ENCODE data around the gene HOXB2. TPM values are rescaled to one million over a fixed set of nuclear protein-coding genes. Genes with fewer than 3 reads are reported as not detected.
A peak's percentile ranks its signal among the peaks of the same experiment; 100 is the strongest.

The HOXB2 gene
- total and polyA plus RNA-seq, 2 experiments from 2014 or later = not detected

DNA sequence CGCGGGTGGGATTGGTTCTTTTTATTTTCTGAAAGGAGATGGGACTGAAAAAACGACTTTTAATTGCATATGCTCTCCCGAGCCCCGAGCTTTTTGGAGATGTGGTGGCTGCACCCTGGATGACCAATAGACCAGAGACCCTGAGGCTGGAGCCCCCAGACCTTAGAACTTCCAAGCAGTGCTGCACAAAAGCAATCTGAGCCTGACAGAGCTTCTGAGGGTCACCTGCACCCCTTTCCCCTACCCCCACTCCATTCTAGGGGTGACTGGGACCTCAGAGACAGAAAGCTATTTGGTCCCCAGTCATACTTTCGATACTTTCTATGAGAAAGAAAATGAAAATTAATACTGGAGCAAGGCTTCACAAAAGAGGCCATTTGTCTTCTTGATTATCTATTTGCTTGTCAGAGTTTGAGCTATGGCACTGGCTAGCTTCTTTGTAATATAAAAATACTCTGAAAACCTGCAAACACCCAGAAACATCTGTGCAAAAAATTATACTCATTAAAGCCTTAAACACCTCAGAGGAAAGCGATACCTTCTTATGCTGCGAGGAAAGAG, 29.7 kb upstream of the HOXB2 start (continued):
- TF ChIP-seq NANOG (IDR thresholded peaks at IDR 0.05; ENCODE audit: borderline replicate concordance) (no peak), EZH2phosphoT487 (IDR thresholded peaks at IDR 0.05; ENCODE audit: unreplicated experiment) (no peak), EZH2 (IDR thresholded peaks at IDR 0.05; ENCODE audit: low read depth, unreplicated experiment) (no peak), JUNB (IDR thresholded peaks at IDR 0.05; ENCODE audit: unreplicated experiment) (no peak), STAT1 (IDR thresholded peaks at IDR 0.05; ENCODE audit: unreplicated experiment) (no peak), CREB1 (CRISPR knock-in tag; IDR thresholded peaks at IDR 0.05; ENCODE audit: low read depth) (no peak), ZNF331 (CRISPR knock-in tag; IDR thresholded peaks at IDR 0.05; ENCODE audit: low read depth) (no peak)

DNA sequence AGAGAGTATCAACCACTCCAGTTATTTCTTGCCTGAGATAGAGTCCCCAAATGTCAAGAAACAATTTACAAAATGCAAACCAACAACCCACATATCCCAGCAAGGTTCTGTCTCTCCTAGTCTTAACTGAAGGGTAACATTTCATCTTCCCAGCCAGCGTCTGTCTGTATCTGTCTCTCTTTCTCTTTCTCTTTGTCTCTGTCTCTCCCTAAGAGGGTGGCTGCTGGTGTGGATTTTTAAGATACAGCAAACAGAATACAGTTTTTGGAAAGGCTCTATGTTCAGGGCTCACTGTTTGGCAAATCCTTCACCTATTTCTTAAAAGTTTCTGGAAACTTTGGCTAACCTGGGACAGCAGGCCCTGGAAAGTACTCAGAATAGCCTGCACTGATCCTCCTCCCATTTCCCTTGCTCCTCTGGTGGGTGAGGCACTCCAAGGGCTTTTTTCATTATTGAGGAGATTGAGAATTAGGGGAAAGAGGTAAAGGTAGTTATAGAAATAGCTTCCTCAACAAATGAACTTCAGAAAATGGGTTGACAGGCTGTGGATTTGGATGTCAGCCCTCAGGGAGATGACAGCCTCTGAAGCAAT, 27.0 kb upstream of the HOXB2 start:
- no peak overlapping the region for H3K4me2 ChIP-seq
- Mint-ChIP-seq H3K9me3 (no peaks in the 10 kb centered on the region; the same call in 2 of the 3 replicates), H3K36me3 (ENCODE audit: low read depth) (no peaks in the 10 kb centered on the region), H3K4me3 (no peak overlapping the region), H3K27me3 (ENCODE audit: insufficient read depth, low read depth, poor library complexity) (no peaks in the 10 kb centered on the region), H3K4me1 (peaks cover 28% of the 10 kb centered on the region), H3K27ac (no peak overlapping the region)
- TF ChIP-seq, protein P1, sequence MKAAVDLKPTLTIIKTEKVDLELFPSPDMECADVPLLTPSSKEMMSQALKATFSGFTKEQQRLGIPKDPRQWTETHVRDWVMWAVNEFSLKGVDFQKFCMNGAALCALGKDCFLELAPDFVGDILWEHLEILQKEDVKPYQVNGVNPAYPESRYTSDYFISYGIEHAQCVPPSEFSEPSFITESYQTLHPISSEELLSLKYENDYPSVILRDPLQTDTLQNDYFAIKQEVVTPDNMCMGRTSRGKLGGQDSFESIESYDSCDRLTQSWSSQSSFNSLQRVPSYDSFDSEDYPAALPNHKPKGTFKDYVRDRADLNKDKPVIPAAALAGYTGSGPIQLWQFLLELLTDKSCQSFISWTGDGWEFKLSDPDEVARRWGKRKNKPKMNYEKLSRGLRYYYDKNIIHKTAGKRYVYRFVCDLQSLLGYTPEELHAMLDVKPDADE (IDR thresholded peaks at IDR 0.05) = no peak
- TF ChIP-seq CREB1 (CRISPR knock-in tag; IDR thresholded peaks at IDR 0.05; ENCODE audit: low read depth) (no peak), STAT1 (IDR thresholded peaks at IDR 0.05; ENCODE audit: unreplicated experiment) (no peak), EZH2 (IDR thresholded peaks at IDR 0.05; ENCODE audit: low read depth, unreplicated experiment) (peak; percentile 61), EZH2phosphoT487 (IDR thresholded peaks at IDR 0.05; ENCODE audit: unreplicated experiment) (no peak)
- peaks cover 76% of the 10 kb centered on the region for H3K4me1 ChIP-seq (ENCODE audit: insufficient read depth)
- no peak for DNase-seq (ENCODE audit: low spot score)
- H2AFZ ChIP-seq = no peak overlapping the region
- H3K79me2 ChIP-seq (replicated peaks; ENCODE audit: insufficient read depth) = no peaks in the 10 kb centered on the region
- H3K4me3 ChIP-seq = no peak overlapping the region
- peaks cover 100% of the 10 kb centered on the region for H3K27me3 ChIP-seq (ENCODE audit: insufficient read depth)
- H3F3A ChIP-seq (replicated peaks; ENCODE audit: low read depth) = peaks cover 73% of the 10 kb centered on the region
- H3K27ac ChIP-seq (ENCODE audit: low read depth) = no peak overlapping the region
- H4K20me1 ChIP-seq (replicated peaks; ENCODE audit: insufficient read depth) = peaks cover 70% of the 10 kb centered on the region
- no peaks in the 10 kb centered on the region for H3K9me2 ChIP-seq (ENCODE audit: insufficient read depth)
- H3K36me3 ChIP-seq (ENCODE audit: insufficient read depth) = no peaks in the 10 kb centered on the region
- no peak for ATAC-seq

- Histone ChIP-seq H3K4me2 (peak overlapping the region; percentile 33; the same call in 1 of the 2 replicates), H3K4me3 (no peak overlapping the region), H3K4me1 (ENCODE audit: insufficient read depth) (peaks cover 78% of the 10 kb centered on the region), H3K9me2 (ENCODE audit: insufficient read depth) (no peaks in the 10 kb centered on the region), H3F3A (replicated peaks; ENCODE audit: low read depth) (peaks cover 74% of the 10 kb centered on the region), H3K27ac (ENCODE audit: low read depth) (no peak overlapping the region), H3K36me3 (ENCODE audit: insufficient read depth) (no peaks in the 10 kb centered on the region), H3K79me2 (replicated peaks; ENCODE audit: insufficient read depth) (no peaks in the 10 kb centered on the region), H4K20me1 (replicated peaks; ENCODE audit: insufficient read depth) (peaks cover 74% of the 10 kb centered on the region), H3K27me3 (ENCODE audit: insufficient read depth) (peaks cover 100% of the 10 kb centered on the region), H2AFZ (no peak overlapping the region)
- Mint-ChIP-seq H3K27me3 (ENCODE audit: insufficient read depth, low read depth, poor library complexity) (no peaks in the 10 kb centered on the region), H3K27ac (no peak overlapping the region), H3K36me3 (ENCODE audit: low read depth) (no peaks in the 10 kb centered on the region), H3K9me3 (no peaks in the 10 kb centered on the region; the same call in 2 of the 3 replicates), H3K4me3 (no peak overlapping the region; the same call in 2 of the 3 replicates), H3K4me1 (peaks cover 26% of the 10 kb centered on the region)
- ATAC-seq (peak; percentile 19), DNase-seq (ENCODE audit: low spot score) (no peak)
- TF ChIP-seq EZH2 (IDR thresholded peaks at IDR 0.05; ENCODE audit: low read depth, unreplicated experiment) (peak; percentile 90), ZNF331 (CRISPR knock-in tag; IDR thresholded peaks at IDR 0.05; ENCODE audit: low read depth) (no peak)
Measured at GRCh38 chr17:48571024-48571818, 26.3 kb upstream of the HOXB2 start.

Data from GM23338 (cell line).